ENCODE results near the gene LRRC42.
A peak's percentile ranks its signal among the peaks of the same experiment; 100 is the strongest.

- TF ChIP-seq CTCF (IDR thresholded peaks at IDR 0.05) (peak; percentile 42), ERG (CRISPR knock-in tag; IDR thresholded peaks at IDR 0.05) (no peak), CREB1 (CRISPR knock-in tag; IDR thresholded peaks at IDR 0.05) (no peak), PRRX2 (CRISPR knock-in tag; IDR thresholded peaks at IDR 0.05) (no peak), SOX15 (CRISPR knock-in tag; IDR thresholded peaks at IDR 0.05) (no peak), TP53 (CRISPR knock-in tag; IDR thresholded peaks at IDR 0.05) (no peak), ZNF232 (CRISPR knock-in tag; IDR thresholded peaks at IDR 0.05) (no peak)
These were observed 46.1 kb downstream of the LRRC42 start for GRCh38 chr1:53992085-53992874.
